Mesendoderm (in vitro differentiated cells): Measurements from ENCODE around the gene OR52W1.

Source experiments
- DNase-seq: peaks from one replicate; pipeline ENCODE4 v3.0.0; 2013
- H2AK5ac ChIP-seq: 2 replicates; pipeline ENCODE4 v1.6.1; 2013; ENCODE audit warnings: low read length, inconsistent platforms
- H2BK120ac ChIP-seq: 2 replicates; pipeline ENCODE4 v1.6.1; 2013; ENCODE audit warnings: low read depth, mild to moderate bottlenecking, low read length, moderate library complexity, mixed read lengths
- H2BK15ac ChIP-seq: replicated peaks from 2 replicates; pipeline ENCODE4 v1.6.1; 2013; ENCODE audit warnings: low read depth, mild to moderate bottlenecking, moderate library complexity
- H2BK5ac ChIP-seq: 2 replicates; pipeline ENCODE4 v1.6.1; 2013; ENCODE audit warnings: low read length, inconsistent platforms
- H3K18ac ChIP-seq: 2 replicates; pipeline ENCODE4 v1.6.1; 2013; ENCODE audit warnings: mild to moderate bottlenecking, low read length, mixed read lengths
- H3K23ac ChIP-seq: one replicate; pipeline ENCODE4 v1.6.1; 2013; ENCODE audit warnings: low read length
- H3K27ac ChIP-seq: 2 replicates; pipeline ENCODE4 v1.5.1; 2013; ENCODE audit warnings: low read depth, mild to moderate bottlenecking, inconsistent platforms, low read length, moderate library complexity
- H3K27me3 ChIP-seq: 2 replicates; pipeline ENCODE4 v1.6.1; 2013; ENCODE audit warnings: low read length, control low read depth, mild to moderate bottlenecking, inconsistent platforms; ENCODE audit not compliant: insufficient read depth, poor library complexity
- H3K36me3 ChIP-seq: 2 replicates; pipeline ENCODE4 v1.6.1; 2013; ENCODE audit warnings: low read length, inconsistent platforms; ENCODE audit not compliant: control insufficient read depth, insufficient read depth
- H3K4ac ChIP-seq: one replicate; pipeline ENCODE4 v1.6.1; 2013; ENCODE audit warnings: low read depth, mild to moderate bottlenecking, low read length, moderate library complexity
- H3K4me1 ChIP-seq: 2 replicates; pipeline ENCODE4 v1.6.1; 2013; ENCODE audit warnings: low read depth, low read length, inconsistent platforms; ENCODE audit not compliant: control insufficient read depth
- H3K4me2 ChIP-seq: 2 replicates; pipeline ENCODE4 v1.6.1; 2013; ENCODE audit warnings: low read length
- H3K4me3 ChIP-seq: 2 replicates; pipeline ENCODE4 v1.5.1; 2013; ENCODE audit warnings: mild to moderate bottlenecking, low read length
- H3K56ac ChIP-seq: one replicate; pipeline ENCODE4 v1.6.1; 2013; ENCODE audit warnings: low read length
- H3K79me1 ChIP-seq: 2 replicates; pipeline ENCODE4 v1.6.1; 2013; ENCODE audit warnings: low read length, inconsistent platforms
- H3K79me2 ChIP-seq: 2 replicates; pipeline ENCODE4 v1.6.1; 2013; ENCODE audit warnings: mild to moderate bottlenecking, low read length; ENCODE audit not compliant: control insufficient read depth, insufficient read depth
- H3K9ac ChIP-seq: 2 replicates; pipeline ENCODE4 v1.6.1; 2013; ENCODE audit warnings: low read length, inconsistent platforms
- H4K5ac ChIP-seq: one replicate; pipeline ENCODE4 v1.6.1; 2013; ENCODE audit warnings: low read length
- H4K8ac ChIP-seq: one replicate; pipeline ENCODE4 v1.6.1; 2013; ENCODE audit warnings: low read depth, mild to moderate bottlenecking, control low read depth, low read length, moderate library complexity
- WGBS: extraction: QIAGEN DNeasy Blood & Tissue Kit; methylation state at CpG from one replicate; pipeline ENCODE4 v1.1.7; 2013; ENCODE audit warnings: low lambda C conversion rate, missing lambda C conversion rate; ENCODE audit not compliant: insufficient coverage; ENCODE audit errors: extremely low coverage; 5-methylcytosine and 5-hydroxymethylcytosine counted together

The OR52W1 gene

DNA sequence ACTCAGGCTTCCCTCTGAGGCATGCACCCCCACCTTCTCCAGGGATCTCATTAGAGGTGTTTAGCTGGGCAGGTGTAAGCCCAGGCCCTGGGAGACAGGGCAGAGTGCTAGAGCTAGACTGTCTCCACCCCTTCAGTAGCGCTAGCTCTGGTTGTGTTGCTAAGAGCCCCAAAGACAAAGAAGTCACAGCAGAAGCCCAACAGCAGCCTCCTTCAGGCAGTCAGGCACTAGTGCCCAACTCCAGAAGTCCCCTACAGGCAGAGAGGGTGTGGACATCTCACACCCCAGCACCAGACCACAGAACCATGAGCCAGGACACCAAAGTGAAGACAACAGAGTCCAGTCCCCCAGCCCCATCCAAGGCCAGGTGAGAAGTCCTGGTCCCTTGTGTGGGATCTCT lies 39.9 kb downstream of the OR52W1 start, which contains the start of gene CNGA4:
TSS of gene CNGA4 (plus strand) at position 188 of the 400 bp plus-strand sequence. CDS start at position 306, 118 bp downstream.
- peak; percentile 93 for DNase-seq
- Histone ChIP-seq H3K18ac (no peak within 1 kb of the TSS), H3K4me3 (no peak within 1 kb of the TSS), H3K79me1 (peaks cover 3% of the 10 kb centered on the region), H3K9ac (peak within 1 kb of the TSS; percentile 3), H4K8ac (no peak within 1 kb of the TSS), H2BK120ac (no peak within 1 kb of the TSS), H3K4ac (no peak within 1 kb of the TSS), H3K23ac (peak within 1 kb of the TSS; percentile 75), H3K27me3 (no peaks in the 10 kb centered on the region), H4K5ac (no peak within 1 kb of the TSS), H2BK15ac (no peak within 1 kb of the TSS), H3K56ac (peak within 1 kb of the TSS; percentile 73), H2AK5ac (peak within 1 kb of the TSS; percentile 59), H3K4me1 (peaks cover 9% of the 10 kb centered on the region), H3K4me2 (no peak within 1 kb of the TSS), H3K79me2 (peaks cover 1% of the 10 kb centered on the region), H2BK5ac (peak within 1 kb of the TSS; percentile 53), H3K27ac (peak within 1 kb of the TSS; percentile 5), H3K36me3 (no peaks in the 10 kb centered on the region)
- no CpG with 5 or more reads among the region's 1 CpG for WGBS

DNA sequence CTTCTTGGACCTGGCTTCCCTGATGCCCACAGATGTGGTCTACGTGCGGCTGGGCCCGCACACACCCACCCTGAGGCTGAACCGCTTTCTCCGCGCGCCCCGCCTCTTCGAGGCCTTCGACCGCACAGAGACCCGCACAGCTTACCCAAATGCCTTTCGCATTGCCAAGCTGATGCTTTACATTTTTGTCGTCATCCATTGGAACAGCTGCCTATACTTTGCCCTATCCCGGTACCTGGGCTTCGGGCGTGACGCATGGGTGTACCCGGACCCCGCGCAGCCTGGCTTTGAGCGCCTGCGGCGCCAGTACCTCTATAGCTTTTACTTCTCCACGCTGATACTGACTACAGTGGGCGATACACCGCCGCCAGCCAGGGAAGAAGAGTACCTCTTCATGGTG lies 41.1 kb downstream of the OR52W1 start:
- H2AK5ac ChIP-seq: no peak overlapping the region
- no peaks in the 10 kb centered on the region for H3K79me2 ChIP-seq
- H3K79me1 ChIP-seq: no peaks in the 10 kb centered on the region
- H3K27me3 ChIP-seq: no peaks in the 10 kb centered on the region
- H2BK5ac ChIP-seq: no peak overlapping the region
- WGBS: no CpG with 5 or more reads among the region's 28 CpGs
- H3K4ac ChIP-seq: no peak overlapping the region
- no peak for DNase-seq
- no peak overlapping the region for H4K5ac ChIP-seq
- H3K4me1 ChIP-seq: peaks cover 9% of the 10 kb centered on the region
- H2BK15ac ChIP-seq: no peak overlapping the region
- H3K9ac ChIP-seq: no peak overlapping the region
- no peak overlapping the region for H3K27ac ChIP-seq
- H2BK120ac ChIP-seq: no peak overlapping the region
- no peak overlapping the region for H3K4me3 ChIP-seq
- H3K23ac ChIP-seq: no peak overlapping the region
- H3K56ac ChIP-seq: no peak overlapping the region
- H4K8ac ChIP-seq: no peak overlapping the region
- no peaks in the 10 kb centered on the region for H3K36me3 ChIP-seq
- H3K18ac ChIP-seq: no peak overlapping the region
- H3K4me2 ChIP-seq: no peak overlapping the region

DNA sequence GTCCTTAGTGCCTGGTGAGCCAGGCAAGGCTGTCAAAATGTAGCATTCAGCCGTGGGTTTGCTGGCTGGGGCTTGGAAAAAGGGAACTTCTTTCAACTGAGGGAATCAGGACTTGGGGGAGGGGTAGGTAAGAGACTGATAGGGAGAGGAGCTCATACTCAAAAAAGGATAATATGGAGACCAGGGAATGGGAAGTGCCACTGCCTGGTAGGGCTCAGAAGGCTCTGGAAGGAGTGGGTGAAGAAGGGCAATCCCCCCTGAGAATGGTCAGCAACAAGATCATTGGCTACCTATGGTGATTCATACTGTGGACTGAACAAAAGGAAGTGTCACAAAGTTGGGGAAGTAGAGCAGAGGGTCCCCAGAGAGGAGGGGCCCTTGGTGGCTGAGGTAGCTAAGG lies 41.8 kb downstream of the OR52W1 start:
- Histone ChIP-seq H3K4me2 (no peak overlapping the region), H3K79me2 (no peaks in the 10 kb centered on the region), H3K27me3 (no peaks in the 10 kb centered on the region), H3K4me1 (peaks cover 9% of the 10 kb centered on the region), H2BK15ac (no peak overlapping the region), H4K5ac (no peak overlapping the region), H3K18ac (no peak overlapping the region), H2BK120ac (no peak overlapping the region), H3K4ac (no peak overlapping the region), H4K8ac (no peak overlapping the region), H3K56ac (no peak overlapping the region), H3K23ac (no peak overlapping the region), H2AK5ac (no peak overlapping the region), H3K36me3 (no peaks in the 10 kb centered on the region), H2BK5ac (no peak overlapping the region), H3K79me1 (no peaks in the 10 kb centered on the region), H3K4me3 (no peak overlapping the region), H3K27ac (no peak overlapping the region), H3K9ac (no peak overlapping the region)
- DNase-seq: no peak
- no CpG with 5 or more reads among the region's 1 CpG for WGBS

DNA sequence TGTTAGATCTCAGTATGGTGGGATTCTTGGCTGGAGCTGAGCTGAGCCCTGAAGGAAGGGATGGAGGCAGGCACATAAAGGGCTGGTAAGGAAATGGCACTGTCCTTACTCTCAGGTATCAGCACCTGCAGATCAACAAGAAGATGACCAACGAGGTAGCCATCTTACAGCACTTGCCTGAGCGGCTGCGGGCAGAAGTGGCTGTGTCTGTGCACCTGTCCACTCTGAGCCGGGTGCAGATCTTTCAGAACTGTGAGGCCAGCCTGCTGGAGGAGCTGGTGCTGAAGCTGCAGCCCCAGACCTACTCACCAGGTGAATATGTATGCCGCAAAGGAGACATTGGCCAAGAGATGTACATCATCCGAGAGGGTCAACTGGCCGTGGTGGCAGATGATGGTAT lies 42.3 kb downstream of the OR52W1 start:
- no CpG with 5 or more reads among the region's 7 CpGs for WGBS
- no peak overlapping the region for H3K4me2 ChIP-seq
- H3K4ac ChIP-seq: no peak overlapping the region
- H3K56ac ChIP-seq: no peak overlapping the region
- no peak overlapping the region for H3K4me3 ChIP-seq
- no peak overlapping the region for H4K8ac ChIP-seq
- H3K27me3 ChIP-seq: no peaks in the 10 kb centered on the region
- no peak overlapping the region for H2AK5ac ChIP-seq
- H3K79me1 ChIP-seq: no peaks in the 10 kb centered on the region
- no peak overlapping the region for H4K5ac ChIP-seq
- no peak overlapping the region for H3K27ac ChIP-seq
- H3K4me1 ChIP-seq: peaks cover 9% of the 10 kb centered on the region
- no peak overlapping the region for H3K9ac ChIP-seq
- H3K23ac ChIP-seq: no peak overlapping the region
- H2BK5ac ChIP-seq: no peak overlapping the region
- no peak for DNase-seq
- H3K79me2 ChIP-seq: no peaks in the 10 kb centered on the region
- no peak overlapping the region for H2BK15ac ChIP-seq
- no peaks in the 10 kb centered on the region for H3K36me3 ChIP-seq
- no peak overlapping the region for H3K18ac ChIP-seq
- H2BK120ac ChIP-seq: no peak overlapping the region

DNA sequence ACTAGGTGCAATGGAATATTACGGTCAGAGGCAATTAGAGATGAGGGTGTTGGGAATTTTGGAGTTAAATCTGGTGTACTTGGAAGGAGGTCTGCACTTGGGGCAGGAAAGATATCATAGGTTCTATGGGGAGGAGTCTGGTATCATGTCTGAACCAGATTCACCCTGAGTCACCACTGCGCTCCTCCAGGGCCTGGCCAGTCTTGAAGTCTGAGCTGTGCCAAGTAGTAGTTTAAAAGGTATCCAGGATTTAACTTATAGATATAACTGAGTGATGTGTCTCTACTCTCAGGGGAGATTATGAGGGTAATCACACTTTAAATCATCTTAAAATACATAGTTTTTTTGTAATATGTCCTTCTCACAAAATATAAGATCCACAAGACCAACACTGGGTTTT lies 46.5 kb downstream of the OR52W1 start:
- no peak for DNase-seq
- no peaks in the 10 kb centered on the region for H3K4me1 ChIP-seq
- no peak overlapping the region for H2AK5ac ChIP-seq
- no peak overlapping the region for H4K5ac ChIP-seq
- H3K4me3 ChIP-seq: no peak overlapping the region
- no CpG with 5 or more reads among the region's 2 CpGs for WGBS
- no peak overlapping the region for H3K4ac ChIP-seq
- H3K36me3 ChIP-seq: no peaks in the 10 kb centered on the region
- H3K79me2 ChIP-seq: no peaks in the 10 kb centered on the region
- H3K9ac ChIP-seq: no peak overlapping the region
- no peak overlapping the region for H2BK5ac ChIP-seq
- H3K23ac ChIP-seq: no peak overlapping the region
- no peak overlapping the region for H3K56ac ChIP-seq
- H3K79me1 ChIP-seq: no peaks in the 10 kb centered on the region
- H3K4me2 ChIP-seq: no peak overlapping the region
- no peak overlapping the region for H4K8ac ChIP-seq
- no peak overlapping the region for H3K18ac ChIP-seq
- no peaks in the 10 kb centered on the region for H3K27me3 ChIP-seq
- H2BK120ac ChIP-seq: no peak overlapping the region
- H2BK15ac ChIP-seq: no peak overlapping the region
- no peak overlapping the region for H3K27ac ChIP-seq

DNA sequence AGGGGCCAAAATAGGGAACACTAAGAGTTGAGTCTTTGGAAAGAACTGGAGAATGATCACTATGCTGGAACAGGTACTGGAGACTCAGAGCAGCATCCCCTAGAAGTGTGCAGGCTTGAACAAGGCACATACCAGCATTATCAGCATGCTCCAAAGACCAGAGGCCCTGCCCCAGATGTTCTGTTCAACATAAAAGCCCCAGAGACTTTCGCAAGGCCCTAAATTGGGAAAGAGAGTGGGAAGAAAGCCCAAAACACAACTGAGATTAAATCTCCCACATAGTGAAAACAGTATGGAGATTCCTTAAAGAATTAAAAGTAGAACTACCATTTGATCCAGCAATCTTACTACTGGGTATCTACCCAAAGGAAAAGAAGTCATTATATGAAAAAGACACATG lies 49.2 kb downstream of the OR52W1 start:
- H3K27ac ChIP-seq: no peak overlapping the region
- H3K23ac ChIP-seq: no peak overlapping the region
- no peak overlapping the region for H3K4me3 ChIP-seq
- peaks cover 3% of the 10 kb centered on the region for H3K4me1 ChIP-seq
- no peak overlapping the region for H3K56ac ChIP-seq
- no peak overlapping the region for H2BK5ac ChIP-seq
- no peak overlapping the region for H2BK120ac ChIP-seq
- H3K9ac ChIP-seq: no peak overlapping the region
- no peak overlapping the region for H3K18ac ChIP-seq
- H4K8ac ChIP-seq: no peak overlapping the region
- no peak overlapping the region for H3K4me2 ChIP-seq
- H2AK5ac ChIP-seq: no peak overlapping the region
- no peaks in the 10 kb centered on the region for H3K79me2 ChIP-seq
- H4K5ac ChIP-seq: no peak overlapping the region
- no peak overlapping the region for H2BK15ac ChIP-seq
- no peaks in the 10 kb centered on the region for H3K36me3 ChIP-seq
- H3K4ac ChIP-seq: no peak overlapping the region
- WGBS: no CpG with 5 or more reads among the region's 1 CpG
- H3K27me3 ChIP-seq: no peaks in the 10 kb centered on the region
- H3K79me1 ChIP-seq: no peaks in the 10 kb centered on the region
- no peak for DNase-seq
